ENCODE results near the gene SPACA7.

SPACA7 gene

GRCh38 chr13:112447761-112448603 lies 71.8 kb downstream of the SPACA7 start:
- DNase-seq (ENCODE audit: low read depth, low spot score) = no peak

GRCh38 chr13:112448621-112449544 lies 72.7 kb downstream of the SPACA7 start:
- no peak for DNase-seq (ENCODE audit: low read depth, low spot score)

DNA sequence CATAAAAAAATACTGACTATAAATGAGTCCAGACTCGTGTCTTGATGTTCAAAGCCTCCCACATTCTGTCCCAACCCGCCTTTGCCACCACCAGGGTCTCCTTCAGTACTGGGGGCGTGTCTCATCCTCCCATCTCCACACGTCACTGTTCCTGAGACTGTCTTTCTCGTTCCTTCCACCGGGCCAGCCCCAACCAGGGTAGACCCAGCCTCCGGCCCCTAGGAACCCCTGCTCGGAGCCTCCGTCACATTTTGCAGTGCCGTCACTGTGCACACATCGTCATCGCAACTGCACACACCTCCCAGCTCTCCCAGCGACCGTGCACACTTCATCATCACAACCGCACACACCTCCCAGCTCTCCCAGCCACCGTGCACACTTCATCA lies 73.4 kb downstream of the SPACA7 start:
- DNase-seq (ENCODE audit: low read depth, low spot score) = no peak

DNA sequence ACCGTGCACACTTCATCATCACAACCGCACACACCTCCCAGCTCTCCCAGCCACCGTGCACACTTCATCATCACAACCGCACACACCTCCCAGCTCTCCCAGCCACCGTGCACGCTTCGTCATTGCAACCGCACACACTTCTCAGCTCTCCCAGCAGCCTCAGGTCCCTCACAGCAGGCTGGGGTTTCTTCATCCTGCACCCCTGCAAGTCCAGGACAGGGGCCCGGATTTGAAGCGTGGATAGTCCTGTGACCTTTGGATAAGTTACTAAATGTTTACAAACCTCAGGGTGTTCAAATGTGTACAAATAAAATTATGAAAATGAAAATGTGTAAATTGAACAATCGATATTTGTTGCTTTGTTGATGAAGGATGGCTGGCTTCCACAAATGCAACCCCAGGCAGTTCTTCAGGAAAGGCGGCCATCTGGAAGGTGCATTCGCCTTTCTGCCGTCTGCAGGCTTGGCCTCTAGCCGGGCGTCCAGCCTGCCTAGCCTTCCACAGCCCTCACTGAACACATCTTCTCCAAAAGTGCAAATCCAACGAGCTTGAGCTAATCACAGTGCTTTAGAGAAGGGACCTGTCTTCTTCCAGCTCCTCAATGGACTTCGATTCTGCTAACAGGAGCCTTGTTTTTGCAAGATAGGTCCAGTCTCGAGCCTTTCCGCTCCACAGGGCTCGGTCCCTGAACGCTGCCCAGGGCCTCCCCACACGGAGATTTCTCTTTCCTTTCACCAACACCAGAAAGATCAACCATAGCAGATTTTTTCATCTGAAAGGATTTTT lies 74.2 kb downstream of the SPACA7 start:
- DNase-seq (ENCODE audit: low read depth, low spot score) = no peak

DNA sequence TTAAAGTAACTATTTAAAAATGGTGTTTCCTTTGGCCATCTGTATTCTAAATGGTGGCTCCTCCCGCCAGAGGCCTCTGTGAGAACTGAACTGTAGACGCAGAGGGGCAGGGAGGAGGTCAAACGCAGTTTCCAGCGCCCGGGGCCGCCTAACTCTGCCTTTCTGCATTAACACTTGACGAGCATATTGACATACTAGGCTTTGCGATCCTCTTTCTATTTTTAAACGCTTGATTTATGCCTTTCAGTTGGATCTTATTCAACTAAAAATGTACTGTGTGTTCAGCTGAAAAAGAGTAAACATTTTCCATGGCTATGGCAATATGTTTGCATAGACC lies 74.7 kb downstream of the SPACA7 start:
- no peak for DNase-seq (ENCODE audit: low read depth, low spot score)

DNA sequence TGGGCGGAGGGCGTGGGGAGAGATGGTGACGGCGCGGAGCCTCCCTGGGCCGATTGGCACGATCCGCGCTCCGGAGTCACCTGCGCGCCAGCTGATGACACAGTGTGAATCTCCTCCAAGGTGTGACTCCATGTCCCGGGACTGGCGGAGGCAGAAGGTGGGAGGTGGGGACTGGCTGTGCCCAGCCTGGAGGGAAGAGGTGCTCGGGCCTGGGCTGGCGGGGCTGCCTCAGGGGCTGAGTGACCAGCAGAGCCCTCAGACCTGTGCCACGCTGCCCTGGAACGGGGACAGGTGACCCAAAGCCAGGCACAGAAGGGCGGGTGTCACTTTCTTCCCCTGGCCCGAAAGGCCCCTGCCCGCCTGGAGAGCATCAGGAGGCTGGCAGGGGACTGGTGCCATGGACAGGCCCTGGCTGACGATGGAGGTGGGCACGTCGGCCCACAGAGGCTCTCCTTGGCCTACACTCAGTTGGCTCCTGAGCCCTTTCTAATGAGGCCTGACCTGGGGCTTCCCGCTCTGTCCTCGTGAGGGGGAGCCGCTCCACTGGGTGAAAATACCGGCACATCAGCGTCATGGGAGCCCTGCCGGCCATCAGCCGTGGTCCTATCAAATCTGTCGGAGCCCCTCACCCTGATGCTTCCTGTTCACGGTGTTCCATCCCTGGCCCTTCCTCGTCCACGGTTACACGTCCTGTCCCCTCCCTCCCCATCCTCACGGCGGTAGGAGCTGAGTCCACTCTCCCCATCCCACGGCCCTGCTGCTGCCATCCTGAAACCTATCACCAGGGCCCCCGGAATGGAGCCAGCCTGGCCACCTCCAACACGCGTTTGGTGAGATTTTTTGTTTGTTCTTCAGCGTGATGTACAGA lies 75.6 kb downstream of the SPACA7 start:
- no peak for DNase-seq (ENCODE audit: low read depth, low spot score)

DNA sequence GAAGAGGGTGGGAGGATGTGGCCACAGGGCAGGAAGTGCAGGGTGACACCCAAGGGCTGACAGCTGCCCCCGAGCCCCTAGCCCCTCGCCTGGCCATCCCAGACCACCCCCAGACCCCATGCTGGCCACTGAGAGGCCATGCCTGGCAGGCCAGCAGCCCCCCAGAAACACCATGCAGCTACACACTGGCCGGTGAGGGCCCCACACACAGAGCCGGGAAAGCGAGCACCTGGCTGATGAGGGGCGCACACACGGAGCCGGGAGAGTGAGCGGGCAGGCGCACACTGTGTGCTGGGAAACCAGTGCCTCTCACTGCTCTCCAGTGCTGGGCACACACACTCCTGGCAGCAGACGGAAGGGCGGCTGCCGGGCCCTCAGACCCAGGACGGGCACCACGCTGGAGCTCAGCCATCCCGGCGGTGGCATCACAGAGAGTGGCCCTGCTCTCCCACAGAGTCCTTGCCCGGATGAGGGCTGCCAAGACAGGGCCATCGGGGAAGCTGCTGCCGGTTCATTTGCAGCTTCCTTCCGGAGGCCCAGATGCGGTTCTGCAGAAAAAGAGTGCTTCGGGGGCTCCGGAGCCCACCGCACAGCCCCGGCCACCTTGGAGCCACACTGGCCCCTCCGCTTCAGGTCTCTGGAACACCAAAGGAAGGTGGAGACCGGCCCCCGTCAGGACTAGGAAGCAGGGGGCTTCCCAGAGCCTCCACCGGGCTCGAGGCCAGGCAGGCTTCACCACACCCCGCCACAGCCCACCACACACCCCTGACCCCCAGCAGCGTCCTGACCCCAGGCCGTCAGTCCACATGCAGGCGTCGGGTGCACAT lies 76.4 kb downstream of the SPACA7 start:
- DNase-seq (ENCODE audit: low read depth, low spot score) = no peak

GRCh38 chr13:112453207-112453829 lies 77.2 kb downstream of the SPACA7 start:
- DNase-seq (ENCODE audit: low read depth, low spot score) = no peak

GRCh38 chr13:112453874-112454647 lies 77.9 kb downstream of the SPACA7 start:
- DNase-seq (ENCODE audit: low read depth, low spot score) = no peak

DNA sequence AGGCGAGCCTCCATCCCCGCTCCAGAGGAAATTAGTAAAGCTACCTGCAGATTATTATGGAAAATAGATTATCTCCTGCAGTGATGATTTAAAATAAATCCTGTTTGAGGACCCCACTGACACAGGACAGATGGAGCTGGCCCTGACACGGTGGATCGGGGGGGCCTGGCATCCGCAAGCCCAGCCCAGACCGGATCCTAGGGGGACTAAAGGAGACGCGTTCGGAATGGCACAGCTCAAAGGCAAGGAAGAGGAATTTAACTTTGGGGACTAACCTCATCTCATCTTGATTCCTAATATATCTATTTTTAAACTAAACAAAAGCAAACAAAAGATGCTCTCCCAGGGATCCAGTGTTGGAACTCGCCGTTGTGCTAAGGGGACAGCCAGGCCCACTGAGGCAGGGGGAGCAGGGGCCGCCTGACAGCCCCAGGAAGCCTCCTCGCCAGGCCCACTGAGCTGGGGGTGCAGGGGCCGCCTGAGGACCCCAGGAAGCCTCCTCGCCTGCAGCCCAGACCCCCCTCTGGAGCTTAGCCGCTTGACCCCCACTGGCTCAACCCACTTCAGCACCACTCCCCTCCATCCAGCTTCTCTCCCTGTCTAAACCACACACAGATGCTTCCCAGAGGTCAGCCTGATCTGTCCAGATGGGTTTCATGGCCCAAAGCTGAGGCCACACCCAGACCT lies 78.6 kb downstream of the SPACA7 start:
- no peak for DNase-seq (ENCODE audit: low read depth, low spot score)

DNA sequence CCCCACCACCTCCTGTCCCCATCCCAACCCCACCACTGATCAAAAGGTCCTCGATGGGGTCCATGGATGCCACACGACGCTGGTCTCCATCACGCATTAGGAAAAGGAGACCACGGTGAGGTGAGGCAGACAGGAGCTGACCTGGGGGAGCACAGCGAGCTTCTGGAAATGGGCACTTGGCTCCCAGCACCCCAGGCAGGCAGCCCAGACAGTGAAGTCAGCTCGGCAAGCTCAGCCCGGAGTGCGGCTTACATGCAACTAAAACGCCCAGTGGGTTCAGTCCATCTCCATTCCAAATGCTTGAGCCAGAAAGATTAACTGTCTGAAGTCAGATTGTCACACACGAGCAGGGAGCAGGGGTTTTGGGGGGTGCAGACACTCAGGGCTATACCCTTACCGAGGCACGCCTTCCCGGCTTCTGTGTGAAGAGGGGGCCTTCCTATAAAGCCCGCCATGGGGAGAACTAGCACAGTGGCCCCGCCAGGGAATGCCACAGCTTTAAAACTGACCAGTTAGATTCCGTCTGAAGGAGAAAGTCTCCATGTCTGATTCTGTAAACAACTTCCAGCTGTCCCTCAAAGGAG lies 79.4 kb downstream of the SPACA7 start:
- DNase-seq (ENCODE audit: low read depth, low spot score) = no peak

- DNase-seq (ENCODE audit: low read depth, low spot score) = no peak
Measured at GRCh38 chr13:112456138-112457056, 80.2 kb downstream of the SPACA7 start.

- no peak for DNase-seq (ENCODE audit: low read depth, low spot score)
Measured at GRCh38 chr13:112457081-112457480, 80.9 kb downstream of the SPACA7 start.

- no peak for DNase-seq (ENCODE audit: low read depth, low spot score)
Measured at GRCh38 chr13:112457485-112457884, 81.3 kb downstream of the SPACA7 start.

GRCh38 chr13:112462408-112462807 lies 86.3 kb downstream of the SPACA7 start:
- no peak for DNase-seq (ENCODE audit: low read depth, low spot score)

DNA sequence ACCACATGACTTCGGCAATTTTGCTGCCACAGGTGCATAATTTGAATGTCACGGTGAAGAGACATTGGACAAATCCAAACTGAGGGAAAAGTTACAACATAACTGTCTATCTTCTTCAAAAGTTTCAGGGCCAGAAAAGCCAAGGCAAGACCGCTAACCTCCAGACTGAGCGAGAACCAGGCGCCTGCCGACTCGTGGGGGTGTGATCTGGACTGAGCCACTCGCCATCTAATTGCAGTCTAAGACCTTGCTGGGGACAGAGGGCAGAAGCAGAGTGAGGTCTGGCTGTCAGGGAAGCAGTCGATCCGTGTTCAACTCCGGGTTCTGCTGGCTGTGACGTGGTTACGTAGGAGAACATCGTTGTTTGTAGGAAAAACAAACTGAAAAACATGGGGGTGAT lies 88.6 kb downstream of the SPACA7 start:
- DNase-seq (ENCODE audit: low read depth, low spot score) = no peak
